GM21526 (cell line): ENCODE results near the gene DQX1.
A peak's percentile ranks its signal among the peaks of the same experiment; 100 is the strongest.

Experiments used
- ATAC-seq: cut with Tn5 transposase; IDR thresholded peaks from one replicate; pipeline ENCODE4 v1.9.1; 2021; ENCODE audit warnings: moderate library complexity; ENCODE audit not compliant: unreplicated experiment, low FRiP score

DQX1 gene

GRCh38 chr2:74513605-74514367 lies 12.2 kb downstream of the DQX1 start:
- ATAC-seq: no peak

- ATAC-seq: no peak
Measured at GRCh38 chr2:74512744-74513604, 13.1 kb downstream of the DQX1 start.

GRCh38 chr2:74511104-74511989 lies 14.7 kb downstream of the DQX1 start:
- no peak for ATAC-seq

GRCh38 chr2:74510272-74510671 lies 15.8 kb downstream of the DQX1 start:
- no peak for ATAC-seq

- ATAC-seq: no peak
Measured at GRCh38 chr2:74507926-74508520, 18.0 kb downstream of the DQX1 start.

GRCh38 chr2:74507145-74507925 lies 18.7 kb downstream of the DQX1 start, which contains the start of gene PCGF1:
TSS of gene PCGF1 (minus strand) at chr2:74507695. CDS start at chr2:74507668, 27 bp downstream.
- peak; percentile 78 for ATAC-seq

- no peak for ATAC-seq
Measured at GRCh38 chr2:74505448-74506246, 20.4 kb downstream of the DQX1 start.

GRCh38 chr2:74504591-74504990 lies 21.4 kb downstream of the DQX1 start:
- ATAC-seq: no peak

GRCh38 chr2:74503506-74504475 lies 22.2 kb downstream of the DQX1 start:
- no peak for ATAC-seq

- ATAC-seq: no peak
Measured at GRCh38 chr2:74502720-74503505, 23.1 kb downstream of the DQX1 start.

- ATAC-seq: no peak
Measured at GRCh38 chr2:74502147-74502719, 23.8 kb downstream of the DQX1 start.

- no peak for ATAC-seq
Measured at GRCh38 chr2:74501335-74502071, 24.5 kb downstream of the DQX1 start.

- no peak for ATAC-seq
Measured at GRCh38 chr2:74500578-74500946, 25.5 kb downstream of the DQX1 start.

GRCh38 chr2:74499940-74500577 lies 26.0 kb downstream of the DQX1 start:
- ATAC-seq: no peak

- no peak for ATAC-seq
Measured at GRCh38 chr2:74499267-74499939, 26.6 kb downstream of the DQX1 start, which contains the start of gene LBX2. TSS of gene LBX2 (minus strand) at chr2:74499603. CDS start at chr2:74499537, 66 bp downstream.
